ENCODE measurements around the gene RAB11FIP5.

Gene RAB11FIP5

DNA sequence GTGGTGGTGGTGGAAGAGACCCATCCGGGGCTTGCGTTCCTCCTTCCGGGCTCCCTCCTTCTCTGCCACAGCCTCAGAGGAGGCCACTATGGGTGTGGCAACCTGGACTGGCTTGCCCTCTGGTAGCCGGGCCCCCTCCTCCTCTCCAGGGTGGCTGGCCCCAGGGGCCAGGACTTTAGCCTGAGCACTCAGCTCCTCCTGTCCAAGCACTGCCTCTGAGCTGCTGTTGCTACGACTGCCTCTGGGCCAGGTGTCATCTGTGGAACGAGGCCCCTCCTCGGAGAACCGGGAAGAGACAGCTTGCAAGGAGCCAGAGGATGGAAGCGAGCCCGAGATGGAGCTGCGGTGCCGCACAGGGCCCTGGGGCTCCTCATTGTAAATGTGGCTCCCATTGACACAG is 24.5 kb downstream of the RAB11FIP5 start:
- no peak overlapping the region for H3K4me3 ChIP-seq (ENCODE audit: low read depth, low read length)

DNA sequence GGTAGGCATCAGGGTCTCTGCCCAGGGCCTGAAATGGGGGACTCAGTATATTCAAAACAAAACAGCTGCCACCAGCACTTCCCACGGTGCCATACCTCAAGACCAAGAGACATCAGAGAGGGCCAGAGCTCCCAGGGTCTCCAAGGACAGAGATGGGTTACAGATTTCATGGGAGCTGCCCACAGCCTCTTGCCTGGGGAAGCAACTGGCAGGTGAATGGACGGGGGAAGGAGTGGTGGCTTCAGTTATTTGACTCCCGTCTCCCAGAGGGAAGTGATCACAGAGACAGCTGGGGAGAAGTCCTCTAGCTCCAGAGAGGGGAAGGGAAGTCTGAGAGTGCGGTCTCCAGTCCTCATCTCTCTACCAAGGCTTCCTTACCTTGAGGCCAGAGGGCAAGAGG is 25.4 kb downstream of the RAB11FIP5 start:
- no peak overlapping the region for H3K4me3 ChIP-seq (ENCODE audit: low read depth, low read length)

DNA sequence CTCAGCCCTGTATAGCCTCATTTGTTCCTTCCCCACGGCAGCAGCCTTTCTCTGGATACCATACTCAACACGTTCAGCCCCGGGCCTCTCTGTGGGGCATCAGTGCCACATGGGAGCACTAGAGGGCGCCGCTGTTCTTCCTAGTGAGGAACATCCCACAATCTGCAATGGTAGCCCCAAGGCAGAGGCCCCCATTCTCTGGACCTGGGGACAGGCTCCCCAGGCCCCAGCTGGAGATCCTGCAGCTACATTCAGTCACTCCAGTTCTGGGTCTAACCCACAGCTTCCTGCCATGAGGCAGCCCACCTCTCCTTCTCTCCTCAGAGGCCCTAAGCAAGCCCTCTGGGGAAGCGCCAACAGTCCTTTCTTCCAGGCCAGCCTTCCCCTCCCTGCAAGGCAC is 27.1 kb downstream of the RAB11FIP5 start:
- no peak overlapping the region for H3K4me3 ChIP-seq (ENCODE audit: low read depth, low read length)

DNA sequence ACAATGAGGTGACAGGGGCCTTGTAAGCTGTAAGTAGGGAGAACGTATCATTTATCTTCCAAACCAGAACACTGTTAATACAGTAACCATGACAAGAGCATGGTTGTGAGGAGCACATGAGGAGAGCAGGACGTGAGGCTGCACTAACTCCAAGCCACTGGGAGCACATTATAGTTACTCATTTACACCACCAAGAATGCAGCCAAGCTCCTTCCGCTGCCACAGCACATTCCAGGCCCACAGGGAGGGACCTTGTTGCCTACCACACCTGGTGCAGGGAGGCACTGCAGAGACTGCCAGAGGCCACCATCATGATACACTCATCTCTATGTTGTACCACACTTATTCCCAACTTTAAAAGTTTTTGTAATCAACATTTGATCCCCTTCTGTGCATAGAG is 27.8 kb downstream of the RAB11FIP5 start:
- no peak overlapping the region for H3K4me3 ChIP-seq (ENCODE audit: low read depth, low read length)

DNA sequence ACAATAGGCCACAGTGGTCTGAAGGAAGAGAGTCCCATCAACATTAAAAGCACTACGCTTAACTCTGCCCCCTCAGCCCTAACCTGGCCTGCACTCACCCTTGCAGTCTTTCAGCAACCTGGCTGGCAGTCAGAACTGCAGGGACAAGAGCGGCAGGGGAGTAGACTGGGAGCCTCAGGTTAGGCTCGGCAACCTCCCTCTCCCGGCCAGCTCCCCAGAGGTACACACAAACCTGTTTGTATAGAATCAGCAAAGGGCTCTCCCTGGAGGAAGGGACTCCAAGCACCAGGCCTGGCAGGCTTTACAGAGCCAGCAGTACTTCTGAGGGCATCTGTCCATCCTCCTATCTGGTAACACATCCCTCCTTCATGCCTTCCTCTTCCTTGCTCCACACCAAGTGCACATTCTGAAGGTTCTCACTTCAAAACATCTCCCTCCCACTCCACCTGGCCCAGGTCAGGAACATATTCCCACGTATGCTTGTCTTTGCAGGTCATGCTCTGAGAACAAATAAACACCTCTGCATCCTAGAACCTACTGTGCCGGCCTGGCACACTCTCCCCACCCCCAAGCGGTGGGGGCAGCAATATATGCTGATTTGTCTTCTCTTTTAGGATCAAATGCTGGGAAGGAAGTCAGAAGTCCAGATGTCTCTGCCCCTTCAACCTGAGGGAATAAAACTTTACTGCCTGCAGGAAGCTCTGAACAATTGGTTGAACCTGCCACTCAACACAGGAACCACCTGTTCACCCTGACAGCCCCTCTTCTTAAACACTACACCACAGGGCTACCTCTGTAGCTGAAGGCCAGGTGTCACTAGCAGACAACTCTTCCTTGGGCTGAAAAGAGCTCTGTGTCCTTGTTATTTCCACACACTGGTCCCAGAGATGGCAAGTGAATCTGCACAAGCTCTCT is 28.6 kb downstream of the RAB11FIP5 start:
- H3K4me3 ChIP-seq (ENCODE audit: low read depth, low read length): no peak overlapping the region

DNA sequence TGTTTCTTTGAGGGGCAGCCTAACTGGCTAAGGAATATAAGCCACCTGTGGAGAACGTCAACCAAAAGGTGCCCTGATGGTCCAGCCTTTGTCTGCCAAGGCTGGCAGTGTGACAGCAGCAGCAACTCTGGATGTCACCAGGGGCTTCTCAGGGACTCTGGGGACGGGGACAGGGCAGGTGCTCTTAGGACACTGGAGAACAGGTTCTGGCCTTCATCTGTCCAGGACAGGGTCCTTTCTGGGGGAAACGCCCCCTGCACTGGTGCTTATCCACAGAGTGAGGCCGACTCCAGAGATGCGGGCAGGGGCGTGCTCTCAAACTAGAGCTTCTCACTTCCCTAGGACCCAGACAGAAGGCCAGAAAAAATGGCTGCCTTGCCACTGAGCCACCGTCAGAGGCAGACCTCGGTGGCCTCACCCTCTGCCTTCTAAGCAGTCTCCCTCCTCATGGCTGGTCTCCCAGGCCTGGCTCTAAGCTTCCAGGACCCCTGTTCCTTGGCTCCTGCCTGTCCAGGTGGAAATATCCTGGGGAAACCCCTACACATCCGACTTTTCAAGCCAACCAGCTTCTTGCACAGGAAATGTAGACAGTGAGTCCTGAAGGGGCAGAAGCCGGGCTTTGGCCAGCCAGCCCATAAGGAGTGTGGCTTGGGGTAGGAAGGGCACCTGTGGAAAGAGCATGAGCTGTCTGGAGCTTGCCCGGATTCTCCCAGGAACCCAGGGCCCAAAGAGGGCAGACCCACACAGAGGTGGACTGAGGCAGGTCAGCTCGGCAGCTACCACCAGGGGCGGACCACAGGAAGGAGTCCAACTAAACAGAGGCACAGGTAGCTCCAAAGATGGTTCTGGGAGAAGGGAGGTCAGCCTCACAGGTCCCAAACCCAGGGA is 30.0 kb downstream of the RAB11FIP5 start:
- H3K4me3 ChIP-seq (ENCODE audit: low read depth, low read length): no peak overlapping the region

DNA sequence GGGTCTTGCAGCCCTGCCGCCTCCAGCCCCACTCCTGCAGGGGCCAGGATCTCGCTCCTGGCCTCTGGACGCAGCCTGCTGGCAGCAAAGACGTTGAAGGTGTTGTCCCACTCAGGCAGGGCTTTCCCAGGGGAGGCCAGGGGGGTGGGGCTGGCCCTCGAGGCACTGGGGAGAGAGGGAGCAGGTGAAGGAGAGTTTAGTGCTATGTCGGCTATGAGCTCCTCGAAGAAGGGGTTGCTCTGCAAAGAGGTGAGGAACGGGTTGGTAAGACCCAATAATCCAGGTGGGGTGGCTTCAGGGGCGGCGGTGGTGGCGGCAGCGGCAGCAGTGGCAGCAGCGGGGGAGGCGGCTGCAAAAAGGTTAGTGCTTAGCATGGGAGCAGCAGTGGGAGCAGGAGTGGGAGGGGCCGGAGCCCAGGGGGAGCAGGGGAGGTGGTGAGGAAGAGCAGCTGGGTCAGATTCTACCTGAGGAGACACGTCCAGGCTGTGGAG is 31.5 kb downstream of the RAB11FIP5 start:
- no peak overlapping the region for H3K4me3 ChIP-seq (ENCODE audit: low read depth, low read length)

DNA sequence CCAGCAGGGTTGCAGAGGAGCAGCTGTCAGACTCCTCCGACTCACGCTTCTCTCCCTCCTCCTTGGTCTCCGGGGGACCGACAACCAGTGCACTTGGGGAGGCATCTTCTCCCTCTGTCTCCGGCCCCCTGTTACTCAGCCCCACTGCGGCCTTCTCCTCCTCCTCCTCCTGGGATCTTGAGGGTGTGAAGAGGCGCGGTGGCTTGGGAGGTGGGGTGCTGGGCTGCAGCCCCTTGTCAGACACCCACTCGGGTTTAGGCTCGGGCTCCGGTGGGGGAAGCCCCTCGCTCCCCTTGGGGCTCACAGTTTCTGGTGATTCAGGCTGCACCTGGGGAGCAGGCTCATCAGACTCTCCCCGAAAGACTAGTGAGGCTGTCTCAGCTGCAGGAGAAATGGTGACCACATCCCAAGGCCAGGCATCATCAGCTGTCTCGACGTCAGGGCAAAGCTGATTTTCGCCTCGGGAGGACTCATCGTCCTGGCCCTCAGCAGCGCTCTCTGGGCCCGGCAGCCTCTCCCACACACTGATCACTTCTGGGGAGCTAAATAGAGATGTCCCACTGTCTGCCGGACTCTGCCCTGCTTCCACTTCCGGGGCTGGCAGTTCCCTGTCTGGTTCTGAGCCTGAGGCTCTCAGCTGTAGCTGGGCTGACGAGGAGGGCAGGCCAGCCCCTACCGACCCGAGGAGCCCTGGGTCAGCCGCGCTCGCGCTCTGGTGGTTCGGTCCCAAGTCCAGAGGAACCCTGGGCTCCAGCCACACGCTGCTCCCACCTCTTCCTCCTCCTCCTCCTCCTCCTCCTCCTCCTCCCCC is 32.2 kb downstream of the RAB11FIP5 start:
- H3K4me3 ChIP-seq (ENCODE audit: low read depth, low read length): no peak overlapping the region

DNA sequence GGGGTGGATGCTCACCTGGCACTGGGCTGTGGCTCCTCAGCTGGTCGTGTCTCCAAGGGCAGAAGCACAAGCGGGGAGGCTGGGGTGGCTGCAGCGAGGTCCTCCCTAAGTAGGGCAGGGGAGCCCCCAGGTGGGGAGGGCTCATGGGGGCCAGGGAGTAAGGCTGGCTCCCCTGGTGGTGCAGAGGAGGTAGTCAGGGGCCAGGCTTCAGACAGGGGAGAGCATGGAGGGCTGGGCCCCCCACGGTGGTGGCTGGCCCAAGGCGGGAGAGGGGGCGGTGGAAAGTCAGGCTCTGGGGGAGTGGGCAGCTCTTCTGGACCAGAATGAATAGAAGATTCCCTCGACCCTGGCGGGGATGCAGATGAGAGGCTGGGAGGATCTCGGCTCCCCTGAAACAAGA is 33.1 kb downstream of the RAB11FIP5 start:
- H3K4me3 ChIP-seq (ENCODE audit: low read depth, low read length): no peak overlapping the region

DNA sequence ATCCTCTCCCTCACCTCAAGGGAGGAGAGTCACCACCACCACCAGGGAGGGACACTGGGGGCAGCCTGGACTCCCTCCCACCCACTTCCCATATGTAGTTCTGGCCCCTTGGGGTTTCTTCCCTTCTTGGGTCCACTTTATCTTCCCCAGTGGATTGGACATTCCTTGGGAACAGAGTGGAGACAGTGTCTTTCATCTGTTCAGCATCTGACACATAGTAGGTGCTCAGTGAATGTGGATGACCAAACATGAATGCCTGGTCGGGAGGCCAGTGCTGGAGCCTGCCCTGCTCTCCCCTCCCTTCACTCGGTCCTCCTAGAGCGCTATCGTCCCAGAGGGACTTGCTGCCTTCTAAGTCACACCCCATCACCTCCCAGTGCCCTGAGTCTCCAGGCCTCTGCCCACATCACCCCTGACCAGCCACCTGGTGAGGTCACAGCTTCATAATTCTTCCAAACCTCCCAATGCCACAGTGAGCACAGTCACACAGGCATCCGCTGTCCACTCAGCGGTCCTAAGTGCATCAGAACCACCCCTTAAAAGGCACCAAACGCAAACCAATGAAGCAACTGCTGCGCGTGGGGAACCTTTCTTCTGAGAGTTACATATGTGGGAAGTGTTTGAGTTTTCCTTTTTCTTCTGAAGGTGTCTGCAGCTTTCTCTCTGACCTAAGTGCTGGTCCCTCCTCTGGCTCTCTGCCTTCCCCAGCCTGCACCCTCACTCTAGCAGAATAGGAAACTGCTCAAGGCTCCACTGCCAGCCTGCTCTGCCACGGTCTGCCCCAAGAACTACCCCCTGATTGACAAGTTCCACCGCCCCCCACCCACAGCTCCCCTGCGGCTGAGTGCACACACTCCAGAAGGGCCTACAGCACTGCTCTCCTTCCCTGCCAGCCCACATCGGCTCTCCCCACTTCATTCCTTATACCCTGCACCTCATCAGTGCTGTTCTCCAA is 34.0 kb downstream of the RAB11FIP5 start:
- H3K4me3 ChIP-seq (ENCODE audit: low read depth, low read length): no peak overlapping the region

DNA sequence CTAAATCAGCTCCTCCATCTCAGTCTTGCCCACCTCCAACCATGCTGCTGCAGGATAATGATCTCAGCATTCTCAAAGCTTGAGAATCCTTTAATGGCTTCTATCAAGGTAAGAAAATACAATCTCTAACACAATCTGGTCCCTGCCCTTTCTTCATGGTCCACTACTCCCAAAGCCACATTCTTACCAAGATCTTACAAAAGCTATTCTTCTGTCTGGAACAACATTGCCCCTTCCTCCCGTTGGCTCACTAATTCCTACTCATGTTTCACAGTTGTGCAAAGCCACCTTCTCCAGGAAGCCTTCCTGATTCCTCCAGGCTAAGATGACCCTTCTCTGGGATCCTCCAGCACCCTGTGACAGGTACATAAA is 35.3 kb downstream of the RAB11FIP5 start:
- H3K4me3 ChIP-seq (ENCODE audit: low read depth, low read length): no peak overlapping the region

DNA sequence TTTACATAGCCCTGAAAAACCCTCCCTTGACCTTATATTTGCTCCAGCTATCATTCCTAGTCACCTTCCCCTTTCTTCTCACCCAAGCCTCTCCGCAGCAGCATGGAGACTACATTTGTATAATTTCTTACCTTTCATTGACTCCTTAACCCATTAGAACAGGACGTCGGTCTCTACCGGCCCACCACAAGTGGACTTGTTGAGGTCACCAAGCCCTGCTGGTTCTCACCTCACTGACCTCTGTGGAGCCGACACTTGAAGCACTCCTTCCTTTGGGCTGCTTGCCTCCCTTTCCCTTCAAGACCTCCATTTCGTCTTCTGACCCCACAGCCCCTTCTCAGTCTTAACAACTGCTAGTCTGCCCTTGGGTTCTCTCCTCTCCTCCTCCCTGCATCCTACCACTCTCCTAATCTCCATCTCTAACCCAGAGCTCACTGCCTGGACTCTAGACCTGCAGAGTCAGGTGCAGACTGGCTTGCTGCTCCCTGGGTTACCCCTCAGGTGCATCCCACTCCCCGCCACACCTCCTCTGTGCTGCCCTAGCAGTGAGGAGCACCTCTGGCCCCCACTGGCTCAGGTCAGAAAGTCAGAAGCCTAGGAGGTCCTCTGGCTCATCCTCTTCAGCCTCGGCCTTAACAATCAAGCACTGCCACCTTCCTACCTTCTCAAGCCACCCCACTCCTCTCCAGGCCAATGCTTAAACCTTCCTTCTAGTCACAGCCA is 35.9 kb downstream of the RAB11FIP5 start:
- no peak overlapping the region for H3K4me3 ChIP-seq (ENCODE audit: low read depth, low read length)

DNA sequence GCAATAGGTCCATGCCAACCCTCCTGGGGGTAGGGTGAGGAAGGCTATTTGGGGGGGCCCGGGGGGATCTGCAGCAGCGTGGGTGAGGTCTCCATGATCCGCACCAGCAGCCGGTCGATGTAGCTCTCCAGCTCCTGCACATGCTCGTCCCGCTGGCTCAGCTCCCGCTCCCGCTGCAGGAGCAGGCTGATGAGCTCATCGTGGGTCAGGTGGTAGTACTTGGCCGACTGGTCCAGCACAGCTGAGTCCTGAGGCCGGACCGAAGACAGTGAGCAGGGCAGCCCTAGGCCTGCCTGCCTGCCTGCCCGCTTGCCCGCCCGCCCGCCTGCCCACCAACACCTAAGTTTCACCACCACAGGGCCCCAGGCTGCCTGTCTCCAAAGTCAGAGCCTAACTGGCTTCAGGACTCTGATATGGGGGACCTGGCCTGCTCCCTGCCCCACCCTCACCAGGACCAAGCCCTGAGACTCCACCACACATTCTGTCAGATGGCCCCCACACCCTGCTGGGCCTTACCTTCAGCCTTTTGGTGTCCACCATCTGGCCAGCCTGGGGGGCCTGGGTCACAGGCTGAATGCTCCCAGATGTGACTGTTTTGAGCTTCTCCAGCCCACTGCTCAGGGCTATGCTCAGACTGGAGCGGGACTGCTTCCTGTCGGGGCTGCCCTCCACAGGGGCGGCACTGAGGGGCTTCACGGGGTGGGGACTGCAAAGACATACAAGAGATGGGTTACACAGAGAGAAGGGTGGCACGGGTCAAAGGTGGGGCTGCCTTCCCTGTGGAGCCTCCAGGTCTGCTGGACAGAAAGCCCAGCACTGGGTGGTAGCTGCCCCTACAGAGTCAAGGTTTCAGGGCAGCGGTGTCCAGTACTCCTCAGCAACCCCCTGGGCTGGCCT is 37.0 kb downstream of the RAB11FIP5 start:
- H3K4me3 ChIP-seq (ENCODE audit: low read depth, low read length): no peak overlapping the region

DNA sequence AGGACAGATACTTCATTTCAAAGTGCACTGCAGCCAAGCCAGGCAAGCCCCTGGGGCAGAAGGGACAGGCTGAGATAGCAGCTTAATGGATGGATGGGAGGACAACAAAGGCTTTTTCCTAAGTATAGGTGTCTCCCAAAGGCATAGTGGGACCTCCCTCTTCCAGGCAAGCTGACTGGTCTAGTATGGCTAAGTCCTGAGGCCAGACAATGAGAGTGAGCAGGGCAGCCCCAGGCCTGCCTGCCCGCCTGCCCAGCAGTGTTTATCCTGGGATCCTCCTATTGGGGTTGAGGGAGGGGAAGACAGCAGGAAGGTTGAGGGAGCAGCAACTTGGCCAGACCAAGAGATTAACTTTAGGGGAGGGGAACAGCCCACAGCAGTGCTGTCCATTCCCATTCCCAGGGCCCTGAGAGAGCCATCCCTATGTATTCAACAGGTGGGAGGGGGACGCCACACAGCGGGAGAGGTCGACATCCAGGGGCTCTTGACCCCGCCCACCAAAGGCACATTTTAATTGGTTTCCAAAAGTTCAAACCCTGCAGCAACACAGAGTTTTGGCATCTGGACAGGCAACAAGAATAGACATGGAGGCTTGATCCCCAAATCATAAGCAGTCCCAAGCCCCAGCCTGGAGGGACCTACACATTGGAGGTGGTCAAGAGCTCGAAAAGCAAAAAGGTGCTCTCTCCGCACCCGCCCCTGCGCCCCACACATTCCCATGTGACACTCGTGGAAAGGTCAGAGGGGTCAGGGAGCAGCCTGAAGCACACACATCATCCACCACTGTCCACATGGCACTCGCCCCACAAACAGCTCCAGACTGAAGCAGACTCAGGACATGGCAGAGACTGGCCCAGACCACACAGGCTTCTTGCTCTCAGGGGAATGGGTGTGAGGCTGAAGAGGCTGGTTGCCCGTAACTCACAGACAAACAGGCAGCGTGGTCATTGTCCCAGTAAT is 38.4 kb downstream of the RAB11FIP5 start:
- no peak overlapping the region for H3K4me3 ChIP-seq (ENCODE audit: low read depth, low read length)

DNA sequence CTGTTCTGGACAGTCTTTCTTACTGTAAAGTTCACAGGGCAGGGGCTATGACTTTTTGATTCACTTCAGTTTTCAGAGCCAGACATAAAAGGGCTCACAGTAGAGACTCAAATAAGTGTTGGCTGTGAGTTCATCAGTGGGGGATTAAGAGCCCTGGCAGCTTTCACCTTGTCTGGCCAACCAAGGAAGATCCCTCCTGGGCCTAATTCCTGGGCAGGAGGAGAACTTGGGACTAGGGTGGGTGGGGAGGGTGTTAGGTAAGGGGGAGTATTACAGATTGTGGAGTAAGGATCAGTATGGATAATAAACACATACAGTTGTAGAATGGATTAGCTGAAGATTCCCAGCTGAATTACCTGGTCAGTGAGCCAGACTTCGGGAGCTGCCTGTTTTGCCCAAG is 40.3 kb downstream of the RAB11FIP5 start:
- H3K4me3 ChIP-seq (ENCODE audit: low read depth, low read length): no peak overlapping the region

DNA sequence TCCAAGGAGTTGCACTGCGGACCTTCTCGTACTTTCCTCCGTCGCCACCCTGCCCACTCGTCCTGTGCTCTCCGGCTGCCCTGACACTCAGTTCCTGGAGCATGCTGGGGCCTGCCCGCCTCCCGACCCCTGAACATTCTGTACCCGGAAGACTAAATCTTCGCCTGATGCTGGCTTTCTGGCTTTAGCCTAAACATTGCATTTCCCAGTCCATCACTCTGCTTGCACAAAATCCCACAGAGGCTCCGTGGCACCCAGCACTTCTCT is 40.7 kb downstream of the RAB11FIP5 start:
- peak overlapping the region; percentile 85 for H3K4me3 ChIP-seq (ENCODE audit: low read depth, low read length)

DNA sequence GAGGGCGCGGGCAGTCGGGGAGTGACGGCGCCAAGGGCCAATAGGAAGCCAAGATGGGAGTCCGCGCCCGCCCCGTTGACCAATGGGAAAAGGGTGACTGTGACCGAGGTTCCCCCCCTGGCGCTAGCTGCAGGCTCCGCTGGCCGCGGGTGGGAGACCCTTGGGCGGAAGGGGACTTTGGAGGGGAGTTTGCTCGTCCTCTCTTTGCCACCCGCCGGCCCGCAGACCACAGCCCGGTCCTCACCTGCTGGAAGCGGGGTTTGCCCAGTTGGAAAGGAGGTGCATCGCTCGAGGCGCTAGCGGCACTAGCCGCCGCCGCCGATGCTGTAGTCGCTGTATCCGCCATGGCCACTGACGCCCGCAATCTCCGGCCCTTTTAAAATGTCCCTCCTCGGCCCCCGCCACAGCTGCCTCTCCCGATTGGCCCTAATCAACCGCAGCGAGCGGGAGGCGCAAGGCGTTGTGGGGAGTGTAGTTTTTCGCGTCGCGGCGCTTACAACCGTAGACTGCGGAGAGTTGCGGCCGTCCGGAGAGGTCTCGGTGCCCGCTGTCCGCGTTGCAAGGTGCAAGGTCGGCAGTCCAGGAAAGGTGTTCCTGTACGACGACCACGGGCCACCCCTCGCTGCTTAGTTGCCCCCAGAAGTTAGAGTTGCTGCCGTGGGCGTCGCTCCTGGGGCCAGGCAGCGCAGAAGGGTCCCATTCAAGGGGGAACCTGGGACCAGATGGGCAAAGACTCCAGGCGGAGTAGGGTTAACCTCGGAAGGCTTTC is 41.2 kb downstream of the RAB11FIP5 start, which contains the start of gene SFXN5:
Gene SFXN5, minus strand, starts transcription at position 353 of the 769 bp plus-strand sequence. Its CDS starts 7 bp downstream, at position 346.
- H3K4me3 ChIP-seq (ENCODE audit: low read depth, low read length): peak within 1 kb of the TSS; percentile 85
